Gastroesophageal sphincter (tissue), 4 donors: ENCODE results near the gene CYP4F12. TPM values are rescaled to one million over a fixed set of nuclear protein-coding genes. Genes with fewer than 3 reads are reported as not detected.
"Not testable (repeated sequence)": the region's sequence is repeated elsewhere in the genome, so short reads cannot be mapped to it uniquely, and the experiment has no call there.

Source experiments
- ATAC-seq: fragments of 150-250 bp; one replicate; pipeline ENCODE4 v1.9.1; 2016; ENCODE audit warnings: mild to moderate bottlenecking, moderate library complexity
- H3K27ac ChIP-seq, 4 donors: fragments of 200-600 bp; sonication (generic) in 3 of 4; 1 replicate in 3 of 4; 2 replicates in 1 of 4; pipeline ENCODE4 v1.5.1; 2016 to 2019
- H3K27me3 ChIP-seq: fragments of 200-600 bp; sonication (generic); one replicate; pipeline ENCODE4 v1.5.1; 2019
- H3K36me3 ChIP-seq, 2 donors: fragments of 200-600 bp; sonication (generic); one replicate each; pipeline ENCODE4 v1.5.1; 2019; ENCODE audit warnings: control low read depth in 1 of 2
- H3K4me1 ChIP-seq, 3 donors: fragments of 200-600 bp; sonication (generic); 1 replicate in 2 of 3; 2 replicates in 1 of 3; pipeline ENCODE4 v1.5.1; 2016 to 2019; ENCODE audit warnings: control low read depth in 2 of 3
- H3K4me3 ChIP-seq, 2 donors: fragments of 200-600 bp; sonication (generic); one replicate each; pipeline ENCODE4 v1.5.1; 2019; ENCODE audit warnings: mild to moderate bottlenecking in 1 of 2, moderate library complexity in 1 of 2
- H3K9me3 ChIP-seq, 3 donors: fragments of 200-600 bp; sonication (generic); one replicate each; pipeline ENCODE4 v1.5.1; 2017 to 2019; ENCODE audit warnings: control low read depth in 2 of 3
- EP300 ChIP-seq: sonication (generic); formaldehyde crosslinking; IDR thresholded peaks from one replicate; pipeline ENCODE4 v1.6.1; 2017; ENCODE audit warnings: antibody characterized with exemption, mild to moderate bottlenecking
- POLR2A ChIP-seq, 2 donors: fragments of 450-650 bp; IDR thresholded peaks; one replicate each; pipeline ENCODE4 v1.6.1; 2017; ENCODE audit warnings: antibody characterized with exemption in 2 of 2, mild to moderate bottlenecking in 2 of 2, moderate library complexity in 1 of 2
- POLR2AphosphoS5 ChIP-seq: sonication (generic); formaldehyde crosslinking; IDR thresholded peaks from one replicate; pipeline ENCODE4 v1.6.1; 2017; ENCODE audit warnings: antibody characterized with exemption
- WGBS, 2 donors: methylation state at CpG; one replicate each; pipeline ENCODE4 v1.1.5; 2018; ENCODE audit warnings: low coverage in 1 of 2; 5-methylcytosine and 5-hydroxymethylcytosine counted together
- total RNA-seq, 4 donors: library from RNA; depleted of rRNA; stranded (reverse); fragments of >200 nt; gene quantifications; one replicate each; pipeline ENCODE4 v1.1.0, GENCODE V29; 2016
- TF ChIP-seq, protein P1 (sequence below), 4 experiments: fragments of 200-600 bp in 2 of 4; fragments of 450-650 bp in 2 of 4; sonication (generic) in 1 of 4; IDR thresholded peaks; one replicate each; pipeline ENCODE4 v1.5.1; 2017 to 2019; ENCODE audit warnings: antibody characterized with exemption in 4 of 4, mild to moderate bottlenecking in 2 of 4, moderate library complexity in 2 of 4

The CYP4F12 gene
- total RNA-seq, 4 donors from 2014 or later: 5.1 to 14.1 (median 6.8) TPM

- Histone ChIP-seq H3K36me3 (peaks cover 0 to 3% of the 10 kb centered on the region in 2 donors), H3K27ac (peak overlapping the region in 3 of 4 donors; percentile 56 to 68 (median 64)), H3K27me3 (no peaks in the 10 kb centered on the region), H3K4me1 (peaks cover 0 to 21% (median 9%) of the 10 kb centered on the region in 3 donors), H3K9me3 (no peaks in the 10 kb centered on the region), H3K4me3 (peak overlapping the region in 1 of 2 donors; percentile 18)
- no peak for ATAC-seq
- WGBS, 2 donors: 0 to 20% methylated on average over 1 to 6 of the region's 9 CpGs
- no peak for TF ChIP-seq EP300
- TF ChIP-seq, protein P1, sequence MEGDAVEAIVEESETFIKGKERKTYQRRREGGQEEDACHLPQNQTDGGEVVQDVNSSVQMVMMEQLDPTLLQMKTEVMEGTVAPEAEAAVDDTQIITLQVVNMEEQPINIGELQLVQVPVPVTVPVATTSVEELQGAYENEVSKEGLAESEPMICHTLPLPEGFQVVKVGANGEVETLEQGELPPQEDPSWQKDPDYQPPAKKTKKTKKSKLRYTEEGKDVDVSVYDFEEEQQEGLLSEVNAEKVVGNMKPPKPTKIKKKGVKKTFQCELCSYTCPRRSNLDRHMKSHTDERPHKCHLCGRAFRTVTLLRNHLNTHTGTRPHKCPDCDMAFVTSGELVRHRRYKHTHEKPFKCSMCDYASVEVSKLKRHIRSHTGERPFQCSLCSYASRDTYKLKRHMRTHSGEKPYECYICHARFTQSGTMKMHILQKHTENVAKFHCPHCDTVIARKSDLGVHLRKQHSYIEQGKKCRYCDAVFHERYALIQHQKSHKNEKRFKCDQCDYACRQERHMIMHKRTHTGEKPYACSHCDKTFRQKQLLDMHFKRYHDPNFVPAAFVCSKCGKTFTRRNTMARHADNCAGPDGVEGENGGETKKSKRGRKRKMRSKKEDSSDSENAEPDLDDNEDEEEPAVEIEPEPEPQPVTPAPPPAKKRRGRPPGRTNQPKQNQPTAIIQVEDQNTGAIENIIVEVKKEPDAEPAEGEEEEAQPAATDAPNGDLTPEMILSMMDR (IDR thresholded peaks at IDR 0.05): no peak
- no peak for TF ChIP-seq POLR2AphosphoS5
- no peak for TF ChIP-seq POLR2A (IDR thresholded peaks at IDR 0.05)
These were observed 328 bp downstream of the CYP4F12 start for GRCh38 chr19:15673176-15673654.

GRCh38 chr19:15675560-15675959 is 2.7 kb downstream of the CYP4F12 start:
- Histone ChIP-seq H3K4me1 (peaks cover 0 to 21% (median 9%) of the 10 kb centered on the region in 3 donors), H3K27ac (no peak overlapping the region), H3K4me3 (no peak overlapping the region), H3K9me3 (no peaks in the 10 kb centered on the region), H3K36me3 (peaks cover 0 to 7% of the 10 kb centered on the region in 2 donors), H3K27me3 (no peaks in the 10 kb centered on the region)
- WGBS, 2 donors: 40% methylated on average over 2 of the region's 3 CpGs; no CpG with 5 or more reads in 1 of the 2 donors
- no peak for ATAC-seq
- TF ChIP-seq POLR2A (IDR thresholded peaks at IDR 0.05) (no peak), EP300 (no peak)

DNA sequence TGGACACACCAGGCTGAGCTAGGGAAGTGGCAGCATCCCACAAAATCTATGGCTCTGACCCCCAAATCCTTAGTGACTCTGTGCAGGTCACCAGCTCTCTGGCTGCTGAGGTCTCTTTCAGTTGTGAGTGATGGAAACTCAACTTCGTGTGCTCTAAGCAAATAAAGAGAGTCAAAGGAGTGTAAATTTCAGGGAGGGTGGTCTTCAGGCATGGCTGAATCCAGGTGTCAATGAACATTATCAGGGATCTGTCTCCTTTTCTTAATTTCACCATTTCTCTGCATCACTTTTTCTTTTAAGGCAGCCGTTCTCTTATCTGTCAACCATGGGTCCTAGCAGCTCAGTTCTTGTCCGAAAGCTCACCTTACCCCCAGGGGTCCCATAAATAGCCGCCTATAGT is 6.2 kb downstream of the CYP4F12 start:
- Histone ChIP-seq H3K9me3 (no peaks in the 10 kb centered on the region), H3K36me3 (peaks cover 0 to 29% of the 10 kb centered on the region in 2 donors), H3K4me1 (no peaks in the 10 kb centered on the region), H3K4me3 (no peak overlapping the region), H3K27me3 (peaks cover 6% of the 10 kb centered on the region), H3K27ac (no peak overlapping the region)
- 25 to 27% methylated on average over 2 to 3 of the region's 4 CpGs for WGBS, 2 donors
- TF ChIP-seq POLR2AphosphoS5: no peak
- TF ChIP-seq POLR2A (IDR thresholded peaks at IDR 0.05): no peak
- TF ChIP-seq EP300: no peak
- TF ChIP-seq, protein P1 (IDR thresholded peaks at IDR 0.05): no peak
- no peak for ATAC-seq

- H3K27me3 ChIP-seq, H3K27ac ChIP-seq, ATAC-seq, H3K9me3 ChIP-seq, H3K4me1 ChIP-seq, H3K4me3 ChIP-seq: not testable (repeated sequence)
- WGBS, 2 donors: 44 to 83% methylated on average over 2 to 3 of the region's 4 CpGs
- peaks cover 0 to 35% of the 10 kb centered on the region in 2 donors for H3K36me3 ChIP-seq
These were observed 7.0 kb downstream of the CYP4F12 start for GRCh38 chr19:15679865-15680264.

DNA sequence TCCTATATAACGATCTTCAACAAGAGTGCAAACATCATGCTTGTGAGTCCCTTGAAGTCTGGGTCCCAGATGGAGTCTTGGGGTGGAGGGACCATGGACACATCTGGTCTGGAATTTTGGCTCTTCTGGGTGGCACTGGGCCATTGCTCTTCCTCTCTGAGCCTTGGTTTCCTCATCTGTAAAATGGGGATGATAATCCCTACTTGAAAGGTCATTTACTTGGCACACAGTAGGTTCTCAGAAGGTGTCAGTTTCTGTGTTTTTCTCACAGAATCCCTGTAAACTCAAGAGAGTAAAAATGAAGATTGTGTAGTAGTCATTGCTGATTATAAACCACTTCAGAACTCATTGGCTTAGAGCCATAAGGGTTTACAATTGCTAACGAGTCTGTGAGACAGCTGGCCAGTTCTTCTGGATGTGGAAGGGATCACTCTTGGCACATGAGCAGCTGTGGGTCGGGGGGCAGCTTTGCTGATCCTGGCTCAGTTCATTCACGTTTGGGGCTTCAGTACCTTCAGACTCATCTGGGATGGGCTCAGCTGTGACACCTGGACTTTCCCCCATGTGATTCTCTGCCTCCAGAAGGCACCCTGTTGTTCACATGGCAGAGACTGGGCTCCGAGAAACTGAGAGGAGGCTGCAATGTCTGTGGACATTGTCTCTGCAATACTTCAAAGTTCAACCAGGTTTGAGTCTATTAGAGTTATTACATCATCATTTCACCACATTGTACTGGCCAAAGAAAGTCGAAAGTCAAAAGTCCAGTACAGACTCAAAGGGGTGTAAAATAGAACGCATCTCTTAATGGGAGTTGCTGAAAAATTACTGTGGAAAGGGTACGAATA is 7.8 kb downstream of the CYP4F12 start:
- H3K27ac ChIP-seq: no peak overlapping the region

More for the DNA sequence above, 7.8 kb downstream of the CYP4F12 start:
- H3K27me3 ChIP-seq: peaks cover 6% of the 10 kb centered on the region
- WGBS, 2 donors: 46 to 67% methylated on average over 6 to 7 of the region's 8 CpGs
- no peak overlapping the region for H3K4me3 ChIP-seq
- H3K4me1 ChIP-seq: no peaks in the 10 kb centered on the region
- no peak for TF ChIP-seq POLR2A (IDR thresholded peaks at IDR 0.05)
- TF ChIP-seq, protein P1 (IDR thresholded peaks at IDR 0.05): no peak
- no peak for TF ChIP-seq POLR2AphosphoS5
- no peak for TF ChIP-seq EP300
- peaks cover 0 to 44% of the 10 kb centered on the region in 2 donors for H3K36me3 ChIP-seq
- H3K9me3 ChIP-seq: no peaks in the 10 kb centered on the region
- no peak for ATAC-seq
